ENCODE results near the gene CDH1.
"Not testable (repeated sequence)": the region's sequence is repeated elsewhere in the genome, so short reads cannot be mapped to it uniquely, and the experiment has no call there.

CDH1 gene

GRCh38 chr16:68767581-68767980, 30.5 kb downstream of the CDH1 start:
- DNase-seq, result no peak

- no peak for DNase-seq
Measured at GRCh38 chr16:68768175-68768574, 31.1 kb downstream of the CDH1 start.

GRCh38 chr16:68768771-68769170, 31.7 kb downstream of the CDH1 start:
- DNase-seq, result no peak

GRCh38 chr16:68770671-68771070, 33.6 kb downstream of the CDH1 start:
- DNase-seq, result no peak

- DNase-seq, result no peak
Measured at GRCh38 chr16:68772030-68772681, 35.1 kb downstream of the CDH1 start.

GRCh38 chr16:68772871-68773270, 35.8 kb downstream of the CDH1 start:
- no peak for DNase-seq

GRCh38 chr16:68774982-68775634, 38.0 kb downstream of the CDH1 start:
- DNase-seq, result peak; percentile 20

GRCh38 chr16:68776821-68777485, 39.9 kb downstream of the CDH1 start:
- no peak for DNase-seq

- peak; percentile 76 for DNase-seq
Measured at GRCh38 chr16:68778551-68779231, 41.6 kb downstream of the CDH1 start.

GRCh38 chr16:68779891-68780290, 42.8 kb downstream of the CDH1 start:
- DNase-seq, result no peak

- DNase-seq, result no peak
Measured at GRCh38 chr16:68781784-68782183, 44.7 kb downstream of the CDH1 start.

- no peak for DNase-seq
Measured at GRCh38 chr16:68782198-68783174, 45.4 kb downstream of the CDH1 start.

- no peak for DNase-seq
Measured at GRCh38 chr16:68784226-68784625, 47.1 kb downstream of the CDH1 start.

GRCh38 chr16:68784721-68785120, 47.6 kb downstream of the CDH1 start:
- no peak for DNase-seq

GRCh38 chr16:68785715-68786114, 48.6 kb downstream of the CDH1 start:
- no peak for DNase-seq

GRCh38 chr16:68786685-68787418, 49.8 kb downstream of the CDH1 start:
- DNase-seq, result peak; percentile 89

GRCh38 chr16:68787419-68787807, 50.3 kb downstream of the CDH1 start:
- not testable (repeated sequence) for DNase-seq

- peak; percentile 70 for DNase-seq
Measured at GRCh38 chr16:68790130-68790761, 53.2 kb downstream of the CDH1 start.

GRCh38 chr16:68790944-68791343, 53.9 kb downstream of the CDH1 start:
- no peak for DNase-seq

GRCh38 chr16:68792465-68793324, 55.6 kb downstream of the CDH1 start:
- DNase-seq, result peak; percentile 3
